ENCODE data around the gene LPIN1.

Gene LPIN1

GRCh38 chr2:11765501-11765900 is 19.1 kb downstream of the LPIN1 start:
- no peak for DNase-seq

- no peak for DNase-seq
Measured at GRCh38 chr2:11766016-11766415, 19.6 kb downstream of the LPIN1 start.

GRCh38 chr2:11767779-11768178 is 21.3 kb downstream of the LPIN1 start:
- DNase-seq = no peak

GRCh38 chr2:11768946-11769345 is 22.5 kb downstream of the LPIN1 start:
- DNase-seq = no peak

- no peak for DNase-seq
Measured at GRCh38 chr2:11769516-11769915, 23.1 kb downstream of the LPIN1 start.

- no peak for DNase-seq
Measured at GRCh38 chr2:11770531-11771188, 24.2 kb downstream of the LPIN1 start.

- DNase-seq = no peak
Measured at GRCh38 chr2:11771971-11772615, 25.7 kb downstream of the LPIN1 start.

- DNase-seq = no peak
Measured at GRCh38 chr2:11773111-11773510, 26.7 kb downstream of the LPIN1 start.

GRCh38 chr2:11773747-11774525 is 27.5 kb downstream of the LPIN1 start:
- no peak for DNase-seq

- DNase-seq = no peak
Measured at GRCh38 chr2:11774600-11774999, 28.2 kb downstream of the LPIN1 start.

GRCh38 chr2:11775384-11775783 is 29.0 kb downstream of the LPIN1 start:
- DNase-seq = no peak

- no peak for DNase-seq
Measured at GRCh38 chr2:11777066-11777782, 30.8 kb downstream of the LPIN1 start.

- no peak for DNase-seq
Measured at GRCh38 chr2:11777886-11778415, 31.5 kb downstream of the LPIN1 start.

- no peak for DNase-seq
Measured at GRCh38 chr2:11778416-11778815, 32.0 kb downstream of the LPIN1 start.

GRCh38 chr2:11778923-11779757 is 32.7 kb downstream of the LPIN1 start:
- DNase-seq = peak; percentile 92

- no peak for DNase-seq
Measured at GRCh38 chr2:11781602-11782001, 35.2 kb downstream of the LPIN1 start.

- DNase-seq = no peak
Measured at GRCh38 chr2:11784280-11784679, 37.8 kb downstream of the LPIN1 start.

- DNase-seq = peak; percentile 50
Measured at GRCh38 chr2:11784747-11785610, 38.5 kb downstream of the LPIN1 start.

- DNase-seq = no peak
Measured at GRCh38 chr2:11785611-11785940, 39.1 kb downstream of the LPIN1 start.

- DNase-seq = no peak
Measured at GRCh38 chr2:11786191-11786590, 39.8 kb downstream of the LPIN1 start.

GRCh38 chr2:11786592-11786991 is 40.2 kb downstream of the LPIN1 start:
- no peak for DNase-seq

Measured in activated CD8-positive, alpha-beta memory T cell treated with anti-CD3 and anti-CD28 coated beads, Interleukin-2, amount 50 U/mL, for 4 hours (primary cell).